HepG2 (cell line): ENCODE results near the gene TEKTIP1. TPM values are rescaled to one million over a fixed set of nuclear protein-coding genes. Genes with fewer than 3 reads are reported as not detected.

Experiments
- BRF2 ChIP-seq: sonication (generic); formaldehyde crosslinking; IDR thresholded peaks from 2 replicates; pipeline ENCODE4 v1.8.1; 2022; ENCODE audit warnings: mild to moderate bottlenecking, missing genetic modification reagents
- CBFB ChIP-seq: sonication (generic); formaldehyde crosslinking; IDR thresholded peaks from 2 replicates; pipeline ENCODE4 v1.4.0; 2020; ENCODE audit warnings: missing genetic modification reagents
- CHD4 ChIP-seq: fragments of 200-600 bp; sonication (generic); IDR thresholded peaks from 2 replicates; pipeline ENCODE4 v1.7.0; 2017; ENCODE audit warnings: mild to moderate bottlenecking, low read length, borderline replicate concordance
- FOXC1 ChIP-seq: sonication (generic); formaldehyde crosslinking; IDR thresholded peaks from 2 replicates; pipeline ENCODE4 v1.8.0; 2022; ENCODE audit warnings: mild to moderate bottlenecking, missing genetic modification reagents, borderline replicate concordance
- GTF2F1 ChIP-seq: fragments of 150-350 bp; IDR thresholded peaks from 2 replicates; pipeline ENCODE4 v1.6.1; 2014; ENCODE audit warnings: low read length
- HHEX ChIP-seq: IDR thresholded peaks from 2 replicates; pipeline ENCODE4 v1.6.1; 2016; ENCODE audit warnings: control low read depth
- MED8 ChIP-seq: sonication (generic); formaldehyde crosslinking; IDR thresholded peaks from 2 replicates; pipeline ENCODE4 v1.8.1; 2023; ENCODE audit warnings: mild to moderate bottlenecking, missing genetic modification reagents; ENCODE audit not compliant: insufficient replicate concordance
- MXI1 ChIP-seq: IDR thresholded peaks from 3 replicates; pipeline ENCODE4 v1.6.1; 2012; ENCODE audit warnings: low read depth, low read length, inconsistent platforms, borderline replicate concordance
- MYC ChIP-seq: sonication (generic); formaldehyde crosslinking; IDR thresholded peaks from 2 replicates; pipeline ENCODE4 v1.9.0; 2021; ENCODE audit warnings: missing genetic modification reagents, borderline replicate concordance
- NCOA2 ChIP-seq: sonication (generic); formaldehyde crosslinking; IDR thresholded peaks from 2 replicates; pipeline ENCODE4 v1.8.0; 2022; ENCODE audit warnings: inconsistent platforms
- PAWR ChIP-seq: sonication (generic); formaldehyde crosslinking; IDR thresholded peaks from 2 replicates; pipeline ENCODE4 v1.4.0; 2020; ENCODE audit warnings: missing genetic modification reagents, mild to moderate bottlenecking, borderline replicate concordance
- PAX8 ChIP-seq: sonication (generic); formaldehyde crosslinking; IDR thresholded peaks from 2 replicates; pipeline ENCODE4 v1.8.0; 2022; ENCODE audit warnings: mild to moderate bottlenecking, missing genetic modification reagents, borderline replicate concordance
- SIX1 ChIP-seq: sonication (generic); formaldehyde crosslinking; IDR thresholded peaks from 2 replicates; pipeline ENCODE4 v1.4.0; 2020; ENCODE audit warnings: missing genetic modification reagents, borderline replicate concordance
- TAF15 ChIP-seq: fragments of 200-400 bp; formaldehyde crosslinking; IDR thresholded peaks from one replicate; pipeline ENCODE4 v1.6.1; 2018; ENCODE audit warnings: mild to moderate bottlenecking, low read depth, low read length; ENCODE audit not compliant: poor library complexity, severe bottlenecking
- TBL1XR1 ChIP-seq: fragments of 150-350 bp; IDR thresholded peaks from 2 replicates; pipeline ENCODE4 v1.6.1; 2014; ENCODE audit warnings: borderline replicate concordance, low read length; ENCODE audit not compliant: partially characterized antibody
- THAP9 ChIP-seq: sonication (generic); formaldehyde crosslinking; IDR thresholded peaks from 2 replicates; pipeline ENCODE4; 2020; ENCODE audit warnings: missing genetic modification reagents, mild to moderate bottlenecking, borderline replicate concordance
- ZBTB46 ChIP-seq: sonication (generic); formaldehyde crosslinking; IDR thresholded peaks from 2 replicates; pipeline ENCODE4 v1.4.0; 2020; ENCODE audit warnings: mild to moderate bottlenecking, missing genetic modification reagents, borderline replicate concordance
- ZEB1 ChIP-seq: IDR thresholded peaks from 2 replicates; pipeline ENCODE4 v1.6.1; 2012; ENCODE audit warnings: mild to moderate bottlenecking, low read depth, inconsistent platforms; ENCODE audit not compliant: insufficient replicate concordance
- ZFP36 ChIP-seq: fragments of 150-350 bp; IDR thresholded peaks from 2 replicates; pipeline ENCODE4 v1.6.1; 2018; ENCODE audit warnings: borderline replicate concordance, low read length, low read depth; ENCODE audit not compliant: partially characterized antibody
- ZNF350 ChIP-seq: sonication (generic); formaldehyde crosslinking; IDR thresholded peaks from 2 replicates; pipeline ENCODE4 v1.4.0; 2020; ENCODE audit warnings: mild to moderate bottlenecking, low read depth, missing genetic modification reagents, borderline replicate concordance
- ZNF451 ChIP-seq: sonication (generic); formaldehyde crosslinking; IDR thresholded peaks from 2 replicates; pipeline ENCODE4 v1.5.0; 2020; ENCODE audit warnings: mild to moderate bottlenecking, missing genetic modification reagents
- ZNF496 ChIP-seq: sonication (generic); formaldehyde crosslinking; IDR thresholded peaks from 2 replicates; pipeline ENCODE4 v1.8.1; 2023; ENCODE audit warnings: mild to moderate bottlenecking, moderate library complexity, missing genetic modification reagents; ENCODE audit not compliant: insufficient replicate concordance
- ZNF549 ChIP-seq: sonication (generic); formaldehyde crosslinking; IDR thresholded peaks from 2 replicates; pipeline ENCODE4 v1.5.0; 2020; ENCODE audit warnings: missing genetic modification reagents
- ZNF883 ChIP-seq: sonication (generic); formaldehyde crosslinking; IDR thresholded peaks from 2 replicates; pipeline ENCODE4 v1.5.1; 2020; ENCODE audit warnings: mild to moderate bottlenecking, missing genetic modification reagents; ENCODE audit errors: not compliant biosample characterization
- ZSCAN25 ChIP-seq: sonication (generic); formaldehyde crosslinking; IDR thresholded peaks from 2 replicates; pipeline ENCODE4 v1.8.0; 2022; ENCODE audit warnings: mild to moderate bottlenecking, missing genetic modification reagents
- polyA plus RNA-seq, 8 experiments: library from polyadenylated mRNA; depleted of rRNA in 3 of 8; stranded (reverse) in 7 of 8; unstranded in 1 of 8; fragments of >200 nt; fragmentation: Illumina TruSeq in 4 of 8; extraction: Trizol in 4 of 8; gene quantifications; 2 replicates each; pipeline versions ENCODE4 v1.2.1 to v1.2.3, GENCODE V29; 2011 to 2016; ENCODE audit warnings: low read depth in 4 of 8, missing spikeins in 1 of 8, mixed read lengths in 1 of 8; ENCODE audit not compliant: insufficient read depth in 1 of 8
- total RNA-seq, 5 experiments: library from RNA; depleted of rRNA; stranded (reverse); fragments of >200 nt; fragmentation: Illumina TruSeq; extraction: Trizol; gene quantifications; 2 replicates each; pipeline ENCODE4 v1.2.3, GENCODE V29; 2016; ENCODE audit warnings: low read depth in 1 of 5

The TEKTIP1 gene
- total and polyA plus RNA-seq, 2 of the 13 experiments (the other 11 are each of a cell fraction or from before 2014, with no cell fraction given) = not detected

- TF ChIP-seq SIX1 (CRISPR knock-in tag) (no peak), ZSCAN25 (CRISPR knock-in tag) (peak; percentile 67), PAWR (CRISPR knock-in tag) (0 out of 2 replicates have a peak, but pooled peaks have one; percentile 45), NCOA2 (CRISPR knock-in tag) (0 out of 2 replicates have a peak, but pooled peaks have one; percentile 25), PAX8 (CRISPR knock-in tag) (0 out of 2 replicates have a peak, but pooled peaks have one; percentile 32), MED8 (CRISPR knock-in tag) (peak; percentile 94), HHEX (CRISPR knock-in tag) (no peak), CHD4 (no peak), ZNF549 (no peak), THAP9 (CRISPR knock-in tag) (peak; percentile 94), ZNF451 (CRISPR knock-in tag) (no peak), CBFB (peak; percentile 93), MYC (CRISPR knock-in tag) (peak; percentile 93), ZBTB46 (CRISPR knock-in tag) (no peak), ZNF496 (no peak), TBL1XR1 (no peak), BRF2 (no peak), FOXC1 (peak; percentile 46; the same call in 1 of the 2 replicates), ZNF883 (CRISPR knock-in tag) (peak; percentile 94), GTF2F1 (no peak), MXI1 (peak; percentile 93; the same call in 1 of the 3 replicates), ZEB1 (peak; percentile 76), ZNF350 (CRISPR knock-in tag) (peak; percentile 92), TAF15 (no peak), ZFP36 (no peak)
Observed at GRCh38 chr19:3500429-3501101, 38.4 kb upstream of the TEKTIP1 start, which contains the start of gene DOHH (continued).
